T follicular helper cell (primary cell): Measurements from ENCODE around the gene SF3B4.
"Not testable (repeated sequence)": the region's sequence is repeated elsewhere in the genome, so short reads cannot be mapped to it uniquely, and the experiment has no call there.

Experiments
- DNase-seq: peaks from one replicate; pipeline ENCODE4 v3.0.0-alpha.2; 2020; ENCODE audit warnings: low read depth
- total RNA-seq, 2 experiments: gene quantifications; one replicate each; lab custom pipeline; 2026; lab: John Stamatoyannopoulos, UW

SF3B4 gene, protein sequence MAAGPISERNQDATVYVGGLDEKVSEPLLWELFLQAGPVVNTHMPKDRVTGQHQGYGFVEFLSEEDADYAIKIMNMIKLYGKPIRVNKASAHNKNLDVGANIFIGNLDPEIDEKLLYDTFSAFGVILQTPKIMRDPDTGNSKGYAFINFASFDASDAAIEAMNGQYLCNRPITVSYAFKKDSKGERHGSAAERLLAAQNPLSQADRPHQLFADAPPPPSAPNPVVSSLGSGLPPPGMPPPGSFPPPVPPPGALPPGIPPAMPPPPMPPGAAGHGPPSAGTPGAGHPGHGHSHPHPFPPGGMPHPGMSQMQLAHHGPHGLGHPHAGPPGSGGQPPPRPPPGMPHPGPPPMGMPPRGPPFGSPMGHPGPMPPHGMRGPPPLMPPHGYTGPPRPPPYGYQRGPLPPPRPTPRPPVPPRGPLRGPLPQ
- total RNA-seq = 29.8 to 52.0 reads per million in 2 experiments

DNA sequence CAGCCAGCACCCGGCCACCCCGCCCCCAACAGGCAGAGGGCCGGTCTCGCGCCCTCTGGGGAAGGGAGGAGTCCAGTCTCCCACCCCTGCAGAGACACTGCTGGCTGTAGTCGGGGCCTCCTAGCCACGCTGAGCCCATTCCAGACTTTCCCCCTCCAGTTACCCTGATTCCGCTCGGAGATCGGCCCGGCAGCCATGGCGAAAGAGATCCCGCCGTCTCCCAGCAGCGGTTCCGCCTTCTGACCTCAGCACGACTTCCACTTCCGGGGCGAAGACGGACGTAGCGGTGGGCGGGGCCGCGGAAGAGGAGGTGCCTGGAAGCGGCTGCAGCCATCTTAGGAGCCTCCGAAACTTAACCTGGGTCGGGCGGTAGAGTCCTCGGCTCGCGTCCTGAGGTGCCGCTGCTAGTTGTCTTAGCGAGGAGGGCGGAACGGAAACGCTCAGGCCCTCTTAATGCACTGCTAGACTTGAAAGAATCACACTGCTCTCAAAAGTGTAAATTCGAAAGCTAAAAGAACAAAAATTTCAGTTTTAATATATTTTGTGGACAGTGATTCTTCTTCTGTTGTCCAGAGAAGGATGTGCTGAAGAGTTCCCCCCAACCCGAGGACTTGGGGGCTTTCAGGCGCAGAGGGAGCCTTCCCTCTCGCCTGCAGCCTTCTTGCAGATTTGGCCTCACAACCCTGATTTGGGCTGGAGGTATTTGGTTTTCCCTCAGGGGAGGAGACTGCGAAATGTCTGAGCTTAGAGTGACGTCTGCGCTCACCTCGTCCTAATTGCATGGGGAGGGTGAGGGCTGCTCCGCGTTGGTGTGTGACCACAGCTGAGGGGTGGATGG is at the start of gene SF3B4:
Gene SF3B4, minus strand, starts transcription at position 241 of the 838 bp plus-strand sequence. Its CDS starts 44 bp downstream, at position 197.
- peak; percentile 93 for DNase-seq

DNA sequence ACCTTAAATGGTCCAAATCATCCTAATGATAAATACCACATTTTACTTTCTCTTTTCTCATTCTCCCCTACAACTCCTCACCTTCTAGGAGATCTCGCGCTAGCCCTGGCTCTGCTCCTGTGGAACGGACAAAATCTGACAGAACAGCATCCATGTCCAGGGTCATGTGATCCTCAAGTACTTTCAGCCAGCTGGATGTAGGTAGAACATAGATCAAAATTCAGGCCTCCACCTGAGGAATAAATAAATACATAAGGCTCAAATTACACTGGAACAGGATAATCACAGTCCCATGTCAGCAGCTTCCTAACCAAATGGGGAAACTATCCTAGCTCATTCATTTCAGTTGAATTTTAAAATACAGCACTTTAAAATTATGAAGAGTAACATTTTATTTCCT is 49.7 kb upstream of the SF3B4 start:
- no peak for DNase-seq

- DNase-seq = no peak
These were observed 44.9 kb upstream of the SF3B4 start for GRCh38 chr1:149972547-149972946.

GRCh38 chr1:149967646-149968045 is 40.0 kb upstream of the SF3B4 start:
- DNase-seq = no peak

GRCh38 chr1:149967041-149967440 is 39.4 kb upstream of the SF3B4 start:
- DNase-seq = no peak

DNA sequence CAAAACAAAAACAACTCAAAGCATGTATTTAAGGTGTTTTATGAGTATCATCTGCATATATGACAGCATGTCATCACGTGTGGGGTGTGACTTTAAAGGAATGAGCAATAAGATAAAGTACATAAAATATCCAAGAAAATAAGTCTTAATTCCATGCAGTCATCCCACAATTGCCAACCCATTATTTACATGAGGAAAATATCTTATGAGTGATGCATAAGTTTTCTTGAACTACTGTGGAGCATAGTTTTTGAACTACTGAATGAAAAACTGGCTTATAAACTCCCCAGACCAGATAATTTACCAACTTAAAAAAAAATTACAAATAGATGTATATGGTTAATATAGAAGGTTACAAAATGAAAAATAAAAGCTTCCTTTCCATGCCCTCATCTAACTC is 38.8 kb upstream of the SF3B4 start:
- DNase-seq = no peak

GRCh38 chr1:149965440-149965839 is 37.8 kb upstream of the SF3B4 start:
- DNase-seq = no peak

GRCh38 chr1:149963358-149963757 is 35.8 kb upstream of the SF3B4 start:
- DNase-seq = no peak

- DNase-seq = no peak
These were observed 35.1 kb upstream of the SF3B4 start for GRCh38 chr1:149962736-149963135.

DNA sequence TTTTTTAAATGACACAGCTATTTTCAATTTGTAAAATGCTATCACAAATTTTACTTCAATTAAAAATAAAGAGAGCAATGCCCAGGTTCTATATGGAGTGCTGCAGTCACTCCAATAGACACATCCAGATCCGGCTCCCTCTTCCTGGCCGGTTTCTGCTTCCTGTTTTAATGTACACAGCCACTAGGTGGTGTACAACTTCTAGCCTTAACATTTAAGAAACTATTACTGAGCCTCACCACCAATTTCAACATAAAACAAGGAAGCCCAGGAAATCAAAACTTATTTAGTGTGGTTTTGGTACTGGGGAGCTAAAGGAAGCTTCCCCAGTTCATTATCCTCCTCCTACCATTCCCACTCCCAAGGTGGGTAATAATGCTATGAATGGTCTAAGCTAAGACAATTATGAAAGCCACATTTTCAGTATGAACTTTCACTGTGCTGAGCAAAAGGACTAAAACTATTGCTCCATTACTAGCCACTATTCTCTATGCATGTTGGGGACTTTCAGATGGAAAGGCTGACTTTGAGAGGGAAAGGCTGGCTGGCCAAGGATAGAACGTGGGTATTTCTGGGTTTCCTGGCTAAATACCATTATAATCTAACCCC is 34.5 kb upstream of the SF3B4 start:
- DNase-seq = peak; percentile 19

DNA sequence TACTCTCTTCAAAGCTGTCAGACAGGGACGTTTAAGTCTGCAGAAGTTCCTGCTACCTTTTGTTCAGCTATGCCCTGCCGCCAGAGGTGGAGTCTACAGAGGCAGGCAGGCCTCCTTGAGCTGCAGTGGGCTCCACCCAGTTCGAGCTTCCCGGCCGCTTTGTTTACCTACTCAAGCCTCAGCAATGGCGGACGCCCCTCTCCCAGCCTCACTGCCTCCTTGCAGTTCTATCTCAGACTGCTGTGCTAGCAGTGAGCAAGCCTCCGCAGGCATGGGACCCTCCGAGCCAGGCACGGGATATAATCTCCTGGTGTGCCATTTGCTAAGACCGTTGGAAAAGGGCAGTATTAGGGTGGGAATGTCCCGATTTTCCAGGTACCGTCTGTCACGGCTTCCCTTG is 29.9 kb upstream of the SF3B4 start:
- DNase-seq = not testable (repeated sequence)

DNA sequence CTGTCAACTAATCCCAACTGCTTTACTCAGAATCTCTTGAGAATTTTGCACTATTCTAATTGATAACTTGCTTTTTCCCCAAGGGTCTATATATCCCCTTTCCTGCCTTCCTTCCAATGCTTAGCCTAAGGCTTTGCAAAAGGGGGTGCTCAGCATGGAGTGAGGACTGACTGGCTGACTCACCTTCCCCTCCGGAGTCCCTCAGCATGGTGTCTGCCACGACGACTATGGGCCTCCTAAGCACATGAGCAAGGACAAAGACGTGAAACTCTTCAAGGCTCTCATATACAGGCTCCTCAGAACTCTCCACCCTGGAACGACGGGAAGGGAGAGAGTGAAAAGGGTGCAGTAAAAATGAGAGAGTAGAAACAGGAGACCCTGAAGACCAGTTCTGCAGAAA is 22.3 kb upstream of the SF3B4 start:
- no peak for DNase-seq

- no peak for DNase-seq
These were observed 17.6 kb upstream of the SF3B4 start for GRCh38 chr1:149945206-149945605.

DNA sequence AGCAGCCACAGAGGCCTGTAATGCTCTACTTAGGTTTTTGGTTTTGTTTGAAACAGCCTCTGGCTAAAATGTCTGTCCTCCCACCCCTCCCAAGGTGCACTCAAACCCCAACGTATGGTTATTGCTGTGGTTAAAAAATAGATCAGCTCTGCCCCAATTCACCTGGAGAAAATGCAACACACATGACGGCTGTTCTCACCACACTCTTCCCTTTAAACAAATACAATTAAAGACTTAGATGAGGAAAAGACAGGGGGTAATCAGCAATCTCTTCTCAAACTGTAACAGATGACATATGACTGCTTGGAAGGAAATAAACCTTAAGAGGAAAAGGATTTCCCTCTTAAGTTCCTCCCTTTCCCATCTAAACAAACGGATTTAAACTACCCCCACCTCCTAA is 15.3 kb upstream of the SF3B4 start:
- DNase-seq = no peak

DNA sequence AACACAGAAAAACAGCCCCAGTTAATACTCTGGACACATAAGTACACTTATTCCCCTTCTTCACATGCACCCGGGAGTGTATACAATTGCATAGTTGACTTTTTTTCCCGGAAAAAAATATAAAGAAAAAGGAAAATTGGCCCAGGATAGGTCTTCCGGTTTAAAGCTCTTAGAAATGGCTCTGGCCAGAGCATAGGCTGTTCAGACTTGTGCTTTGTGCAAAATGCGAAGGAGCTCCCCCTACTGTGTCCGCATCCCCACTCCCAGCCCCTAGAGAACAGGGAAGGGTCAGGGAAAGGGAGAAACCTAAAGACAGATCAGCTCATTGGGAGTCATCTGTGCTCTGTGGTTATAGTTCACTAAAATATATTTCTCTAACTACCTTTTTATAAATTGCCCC is 14.6 kb upstream of the SF3B4 start:
- DNase-seq = no peak

DNA sequence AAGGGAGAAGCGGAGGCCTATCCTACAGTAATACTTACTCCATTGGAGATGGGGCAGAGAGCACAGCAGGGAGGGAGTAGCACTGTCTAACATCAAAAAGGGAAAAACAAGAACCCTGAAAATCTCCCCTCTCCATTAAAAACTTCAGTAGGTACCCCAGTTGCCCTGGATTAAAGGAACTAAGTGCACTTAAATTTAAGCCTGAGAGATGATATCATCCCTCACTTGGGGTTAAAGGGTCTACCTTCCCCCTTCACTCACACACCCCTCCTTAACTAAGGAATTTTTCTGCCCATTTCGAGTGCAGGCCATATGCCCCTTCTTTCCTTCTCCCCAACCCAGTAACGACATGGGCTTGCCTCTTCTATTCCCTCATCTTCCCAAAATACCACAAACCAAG is 12.8 kb upstream of the SF3B4 start:
- no peak for DNase-seq

DNA sequence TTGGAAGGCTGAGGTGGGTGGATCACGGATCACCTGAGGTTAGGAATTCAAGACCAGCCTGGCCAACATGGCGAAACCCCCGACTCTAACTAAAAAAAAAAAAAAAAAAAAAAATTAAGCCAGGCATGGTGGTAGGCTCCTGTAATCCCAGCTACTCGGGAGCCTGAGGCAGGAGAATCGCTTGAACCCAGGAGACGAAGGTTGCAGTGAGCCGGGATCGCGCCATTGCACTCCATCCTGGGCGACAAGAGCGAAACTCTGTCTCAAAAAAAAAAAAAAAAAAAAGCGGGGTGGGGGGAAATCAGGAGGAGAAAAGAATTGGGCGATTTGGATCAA is 11.0 kb upstream of the SF3B4 start:
- not testable (repeated sequence) for DNase-seq

DNA sequence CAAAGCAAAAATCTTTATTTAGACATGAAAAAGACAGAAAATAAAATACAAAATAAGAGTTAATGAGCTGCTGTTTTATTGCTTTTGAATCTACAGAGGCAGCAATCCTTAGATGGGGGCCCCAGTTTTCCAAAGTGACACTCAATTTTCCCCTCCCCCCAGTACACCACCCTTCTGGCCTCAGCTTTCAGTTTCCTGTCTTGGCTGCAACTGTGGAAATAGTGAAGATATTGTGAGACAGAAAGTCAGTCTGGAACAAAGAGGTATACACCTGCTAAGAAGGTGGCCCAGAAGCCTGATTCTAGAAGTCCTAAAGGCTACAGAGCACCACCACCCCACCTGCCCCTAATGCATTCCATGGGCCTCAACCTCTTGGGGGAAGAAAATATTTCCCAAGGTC is 10.2 kb upstream of the SF3B4 start:
- DNase-seq = no peak

DNA sequence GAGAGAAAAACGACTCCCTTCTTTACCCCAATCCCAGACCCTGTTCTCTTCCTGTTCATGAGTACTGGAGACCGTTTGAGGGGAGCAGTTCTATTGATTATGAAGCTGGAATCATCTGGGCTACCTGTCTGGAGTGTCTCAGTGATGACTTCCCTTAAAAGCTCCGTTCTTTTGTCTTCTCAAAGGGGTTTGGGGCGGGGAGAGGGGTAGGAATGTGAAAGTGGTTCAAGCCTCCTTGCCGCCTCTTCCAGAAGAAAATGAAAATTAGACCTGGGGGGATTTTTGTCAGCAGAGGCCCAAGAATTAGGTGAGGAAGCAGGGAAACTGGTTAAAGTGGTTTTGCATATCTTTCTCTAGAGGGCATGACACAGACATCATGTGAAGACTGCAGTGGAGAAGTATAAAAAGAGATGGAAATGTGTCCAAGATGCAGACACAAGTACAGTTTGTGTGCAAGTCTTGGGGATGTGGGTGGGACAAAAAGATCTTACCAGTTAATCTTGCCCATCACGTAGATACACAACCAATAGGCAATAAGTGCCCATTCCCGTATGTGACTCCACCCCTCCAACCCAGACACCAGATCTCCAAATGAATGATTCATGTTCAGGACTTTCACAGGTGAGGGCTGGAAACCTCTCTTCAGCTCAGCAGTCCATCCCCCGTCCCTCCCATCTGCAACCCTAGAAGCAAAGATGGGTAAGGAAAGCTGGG is 9.5 kb upstream of the SF3B4 start:
- no peak for DNase-seq

DNA sequence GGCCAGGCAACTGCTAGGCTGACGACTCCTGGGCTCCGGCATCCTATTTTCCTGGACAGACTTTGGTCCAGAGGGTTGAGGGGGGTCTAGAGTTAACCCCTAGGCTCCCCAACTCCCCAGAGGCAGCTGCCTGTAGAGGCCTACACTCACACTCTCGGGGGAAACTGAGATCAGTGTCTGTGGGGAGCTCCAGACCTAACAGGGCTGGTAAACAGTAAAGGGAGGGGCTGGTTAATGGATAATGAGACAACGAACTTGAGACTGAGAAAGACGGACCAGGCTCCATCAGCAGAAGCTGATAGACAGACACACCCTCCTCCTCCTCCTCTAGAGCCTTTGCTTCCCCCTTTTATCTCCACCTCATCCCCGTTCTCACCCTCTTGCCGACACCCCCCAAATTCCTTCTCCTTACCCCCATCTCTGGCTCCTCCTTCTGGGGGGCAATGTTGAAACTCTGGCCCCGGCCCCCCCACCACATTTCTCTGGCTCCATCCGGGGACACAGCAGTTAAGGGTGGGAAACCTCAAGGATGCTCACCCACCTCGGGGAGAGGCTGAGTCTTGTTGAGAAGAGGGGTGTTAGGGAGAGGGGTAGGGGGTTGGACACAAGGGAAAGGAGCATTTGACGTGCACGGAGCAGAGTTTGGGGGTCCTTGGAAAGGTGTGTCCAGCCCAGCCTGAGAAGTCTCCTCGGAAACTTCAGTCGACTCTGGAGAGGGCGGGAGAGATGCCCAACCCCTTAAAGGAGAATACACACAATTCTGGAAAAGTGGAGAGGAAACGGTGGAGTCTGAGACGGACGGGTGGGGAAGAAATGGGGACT is 8.8 kb upstream of the SF3B4 start, which contains the start of gene MTMR11:
Gene MTMR11, minus strand, starts transcription at position 710 of the 822 bp plus-strand sequence. Its CDS starts 232 bp downstream, at position 478.
- DNase-seq = no peak

- DNase-seq = no peak
These were observed 6.8 kb upstream of the SF3B4 start for GRCh38 chr1:149934356-149934755.
